ENCODE data around the gene ITSN2.
"Not testable (repeated sequence)": the region's sequence is repeated elsewhere in the genome, so short reads cannot be mapped to it uniquely, and the experiment has no call there.

ITSN2 gene

GRCh38 chr2:24343225-24343882 is 17.0 kb downstream of the ITSN2 start:
- TF ChIP-seq CTCF (IDR thresholded peaks at IDR 0.05) = no peak
- no peak overlapping the region for H3K27ac ChIP-seq

GRCh38 chr2:24342110-24342910 is 18.0 kb downstream of the ITSN2 start:
- no peak for DNase-seq (ENCODE audit: low spot score)
- H3K27ac ChIP-seq = no peak overlapping the region
- TF ChIP-seq CTCF (IDR thresholded peaks at IDR 0.05) = no peak
- no peak overlapping the region for H3K4me3 ChIP-seq

More at GRCh38 chr2:24343225-24343882, 17.0 kb downstream of the ITSN2 start:
- no peak overlapping the region for H3K4me3 ChIP-seq
- DNase-seq (ENCODE audit: low spot score) = no peak

DNA sequence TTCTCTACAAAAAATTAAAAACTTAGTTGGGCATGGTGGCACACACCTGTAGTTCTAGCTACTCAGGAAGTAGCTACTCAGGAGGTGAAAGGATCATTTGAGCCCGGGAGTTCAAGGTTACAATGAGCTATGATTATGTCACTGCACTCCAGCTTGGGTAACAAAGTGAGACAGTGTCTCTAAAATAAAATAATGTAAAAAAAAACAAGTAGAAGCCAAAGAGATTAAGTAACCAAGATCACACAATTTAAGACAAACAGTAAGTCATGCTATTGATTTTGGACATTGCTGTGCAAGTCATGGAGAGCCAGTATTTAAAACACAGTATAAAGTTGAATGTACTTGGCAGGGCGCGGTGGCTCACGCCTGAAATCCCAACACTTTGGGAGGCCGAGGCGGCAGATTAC is 20.5 kb downstream of the ITSN2 start:
- Histone ChIP-seq H3K4me3 (no peak overlapping the region), H3K27ac (no peak overlapping the region)
- DNase-seq (ENCODE audit: low spot score) = no peak
- no peak for TF ChIP-seq CTCF (IDR thresholded peaks at IDR 0.05)

DNA sequence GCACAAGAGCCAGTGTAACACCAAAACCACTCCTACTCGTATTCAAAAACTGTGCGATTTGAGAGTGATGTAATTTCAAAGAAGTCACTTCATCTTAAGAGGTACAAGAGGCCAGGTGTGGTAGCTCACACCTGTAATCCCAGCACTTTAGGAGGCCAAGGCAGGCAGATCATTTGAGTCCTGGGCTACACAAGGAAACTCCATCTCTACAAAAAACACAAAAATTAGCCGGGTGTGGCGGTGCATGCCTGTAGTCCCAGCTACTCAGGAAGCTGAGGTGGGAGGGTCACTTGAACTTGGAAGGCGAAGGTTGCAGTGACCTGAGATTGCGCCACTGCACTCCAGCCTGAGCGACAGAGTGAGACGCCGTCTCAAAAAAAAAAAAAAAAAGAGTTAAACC is 21.2 kb downstream of the ITSN2 start:
- H3K4me3 ChIP-seq; H3K27ac ChIP-seq; DNase-seq (ENCODE audit: low spot score): not testable (repeated sequence)

DNA sequence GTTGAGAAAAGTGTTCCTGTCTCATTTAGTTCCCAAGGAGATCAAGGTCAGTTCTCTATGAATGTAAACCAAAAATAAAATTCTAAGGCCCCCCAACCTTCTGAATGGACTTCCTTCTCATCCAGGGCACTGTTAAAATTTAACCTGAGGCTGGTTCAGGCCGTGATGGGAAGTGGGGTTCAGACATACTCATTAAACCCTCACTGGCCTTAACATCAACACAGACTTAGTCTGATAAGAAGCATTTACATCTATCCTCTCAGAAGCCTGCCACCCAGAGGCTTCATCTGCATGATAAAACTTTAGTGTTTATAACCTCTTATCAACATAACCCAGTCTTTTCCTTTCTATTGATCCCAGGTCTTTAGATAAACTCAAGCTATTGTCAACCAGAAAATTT is 22.4 kb downstream of the ITSN2 start:
- Histone ChIP-seq H3K27ac (no peak overlapping the region), H3K4me3 (no peak overlapping the region)
- TF ChIP-seq CTCF (IDR thresholded peaks at IDR 0.05) = no peak
- DNase-seq (ENCODE audit: low spot score) = no peak

GRCh38 chr2:24336811-24337210 is 23.5 kb downstream of the ITSN2 start:
- DNase-seq (ENCODE audit: low spot score) = no peak
- Histone ChIP-seq H3K27ac (no peak overlapping the region), H3K4me3 (no peak overlapping the region)
- no peak for TF ChIP-seq CTCF (IDR thresholded peaks at IDR 0.05)

DNA sequence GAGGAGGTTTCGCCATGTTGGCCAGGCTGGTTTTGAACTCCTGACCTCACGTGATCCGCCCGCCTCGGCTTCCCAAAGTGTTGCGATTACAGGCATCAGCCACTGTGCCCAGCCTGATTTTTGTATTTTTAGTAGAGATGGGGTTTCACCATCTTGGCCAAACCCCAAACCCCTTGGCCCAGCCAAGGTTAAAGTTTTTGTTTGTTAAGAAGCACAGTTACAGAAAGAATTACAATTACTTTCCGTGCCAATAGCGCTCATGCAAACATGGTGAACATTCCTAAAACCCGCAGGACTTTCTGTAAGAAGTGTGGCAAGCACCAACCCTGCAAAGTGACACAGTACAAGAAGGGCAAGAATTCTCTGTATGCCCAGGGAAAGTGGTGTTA is 26.1 kb downstream of the ITSN2 start:
- Histone ChIP-seq H3K27ac (no peak overlapping the region), H3K4me3 (no peak overlapping the region)
- DNase-seq (ENCODE audit: low spot score) = no peak
- TF ChIP-seq CTCF (IDR thresholded peaks at IDR 0.05) = no peak
